ENCODE results near the gene TNC.

Gene TNC

DNA sequence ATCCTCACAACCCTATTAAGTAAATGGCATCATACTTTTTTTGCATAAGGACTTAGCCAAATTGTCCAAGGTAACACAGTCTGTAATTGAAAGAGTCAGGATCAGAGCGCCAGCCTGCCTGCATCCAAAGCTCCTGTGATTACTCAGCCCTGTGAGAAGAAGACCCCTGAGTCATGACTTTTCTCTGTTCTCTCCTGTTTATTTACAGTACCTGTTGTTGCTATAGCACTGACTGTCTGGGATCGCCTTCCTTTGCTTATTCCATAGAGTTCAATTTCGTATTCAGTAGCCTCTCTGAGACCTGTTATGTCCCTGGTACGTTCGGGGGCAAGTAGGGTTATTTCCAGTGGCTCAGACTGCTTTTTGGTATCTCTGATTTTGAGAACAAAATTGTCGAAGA, 71.8 kb downstream of the TNC start:
- no peak for DNase-seq (ENCODE audit: low read depth)

DNA sequence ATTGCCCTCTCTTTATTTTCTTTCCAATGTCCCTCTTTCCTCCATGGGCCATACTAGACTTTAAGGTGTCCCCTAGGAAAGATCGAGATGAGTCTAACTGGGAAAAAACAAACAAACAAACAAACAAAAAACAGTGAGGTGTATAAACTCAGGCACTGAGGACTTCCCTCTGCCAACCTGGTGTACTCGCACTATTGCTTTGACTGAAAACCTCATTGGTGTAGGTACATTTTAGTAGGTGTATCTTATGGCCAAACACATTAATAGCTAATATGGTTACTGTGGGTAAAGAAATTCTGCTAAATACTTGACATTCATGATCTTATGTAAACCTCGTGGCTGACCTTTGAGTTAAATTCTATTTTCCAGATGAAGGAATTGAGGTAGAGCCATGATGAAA, 74.3 kb downstream of the TNC start:
- no peak for DNase-seq (ENCODE audit: low read depth)

DNA sequence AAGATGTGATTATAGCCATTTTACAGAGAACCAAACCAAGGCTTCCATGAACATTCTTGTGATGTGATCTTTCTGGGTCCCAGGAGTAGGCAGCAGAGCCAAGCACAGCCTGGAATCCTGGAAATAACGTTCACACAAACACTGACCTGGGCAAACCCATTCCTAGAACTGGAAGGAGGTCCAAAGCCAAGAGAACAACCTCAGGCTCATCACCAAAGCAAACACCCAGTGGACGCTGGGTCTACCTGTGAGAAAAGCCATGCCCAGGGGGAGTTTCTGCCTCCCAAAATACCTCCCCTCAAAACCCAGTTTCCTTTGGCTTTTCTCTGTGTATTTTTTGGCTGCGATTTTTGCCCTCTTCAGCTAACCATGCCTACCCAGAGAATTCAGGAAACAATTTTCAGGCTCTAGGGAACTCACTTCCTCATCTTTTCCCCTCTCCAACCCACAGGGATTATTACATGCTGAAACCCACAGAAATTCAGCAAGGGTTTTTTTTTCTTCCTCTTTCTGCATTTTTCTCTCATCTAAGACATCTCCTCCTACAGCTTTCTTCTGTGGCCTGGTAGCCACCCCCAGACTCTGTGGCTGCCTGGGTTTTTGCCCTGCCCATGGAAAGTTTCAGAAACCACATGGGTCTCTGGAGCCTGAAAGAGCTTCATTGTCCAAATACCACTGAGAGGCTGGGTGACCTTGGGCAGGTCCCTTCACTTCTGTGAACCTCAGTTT, 75.0 kb downstream of the TNC start:
- DNase-seq (ENCODE audit: low read depth) = no peak

DNA sequence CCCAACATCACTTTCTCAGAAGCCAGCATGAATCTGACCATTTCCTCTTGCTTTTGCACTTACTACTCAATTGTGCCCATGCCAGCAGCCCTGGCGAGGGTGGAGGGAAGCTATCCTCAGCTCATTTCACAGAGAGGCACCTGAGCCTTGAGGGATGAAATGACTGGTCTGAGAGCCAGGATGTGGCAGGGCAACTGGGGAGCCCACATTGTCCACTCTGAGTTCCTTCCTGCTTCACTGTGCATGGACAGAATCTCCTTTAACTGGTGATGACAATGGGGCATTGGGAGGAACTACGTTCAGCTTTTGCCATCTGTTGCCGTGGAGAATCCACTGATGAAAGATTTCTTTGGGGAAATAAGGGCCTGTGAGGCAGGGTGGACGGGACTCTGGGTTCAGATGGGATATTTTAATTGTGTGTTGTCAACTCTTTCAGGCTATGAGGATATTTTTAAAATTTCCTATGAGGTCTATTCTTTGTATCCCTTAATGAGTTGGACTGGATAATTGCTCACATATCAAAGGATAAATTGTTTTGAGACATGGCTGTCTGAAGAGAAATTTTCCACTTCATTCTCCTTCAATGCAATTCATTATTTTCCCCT, 78.3 kb downstream of the TNC start:
- DNase-seq (ENCODE audit: low read depth) = no peak

DNA sequence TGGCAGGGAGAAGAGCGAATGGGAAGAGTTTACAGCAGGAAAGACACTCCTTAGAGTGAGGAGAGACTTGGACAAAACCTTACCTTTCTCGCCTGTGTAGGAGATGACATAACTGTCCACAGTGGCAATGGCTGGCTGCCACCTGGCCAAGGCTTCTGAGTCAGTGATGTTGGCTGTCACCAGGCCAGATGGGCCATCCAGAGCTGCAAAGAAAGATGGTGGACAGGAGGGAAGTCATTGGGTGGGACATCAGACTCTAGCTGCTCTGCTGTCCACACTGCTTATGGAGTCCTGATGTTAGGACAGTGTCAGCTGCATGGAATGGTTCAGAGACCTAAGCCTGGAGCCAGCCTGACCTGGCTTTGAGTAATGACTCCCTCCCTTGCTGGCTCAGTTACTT, 79.8 kb downstream of the TNC start:
- no peak for DNase-seq (ENCODE audit: low read depth)

DNA sequence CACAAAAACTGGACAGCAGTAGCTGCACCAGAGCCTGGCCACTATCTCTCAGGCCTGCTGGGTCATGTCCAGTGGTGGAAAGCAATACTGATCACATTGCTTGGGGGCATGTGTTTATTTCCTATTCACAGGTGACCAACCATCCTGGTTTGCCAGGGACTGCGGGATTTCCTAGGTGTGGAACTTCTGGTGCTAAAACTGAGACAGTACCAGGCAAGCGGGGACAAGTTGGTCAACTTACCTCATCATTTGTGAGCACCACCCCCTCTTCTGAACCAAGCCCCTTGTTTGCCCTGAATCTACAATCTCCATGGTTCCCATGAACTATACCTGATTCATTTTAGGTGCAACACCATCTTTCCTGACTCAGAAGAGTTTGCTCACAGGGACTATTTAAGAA, 81.3 kb downstream of the TNC start:
- no peak for DNase-seq (ENCODE audit: low read depth)

DNA sequence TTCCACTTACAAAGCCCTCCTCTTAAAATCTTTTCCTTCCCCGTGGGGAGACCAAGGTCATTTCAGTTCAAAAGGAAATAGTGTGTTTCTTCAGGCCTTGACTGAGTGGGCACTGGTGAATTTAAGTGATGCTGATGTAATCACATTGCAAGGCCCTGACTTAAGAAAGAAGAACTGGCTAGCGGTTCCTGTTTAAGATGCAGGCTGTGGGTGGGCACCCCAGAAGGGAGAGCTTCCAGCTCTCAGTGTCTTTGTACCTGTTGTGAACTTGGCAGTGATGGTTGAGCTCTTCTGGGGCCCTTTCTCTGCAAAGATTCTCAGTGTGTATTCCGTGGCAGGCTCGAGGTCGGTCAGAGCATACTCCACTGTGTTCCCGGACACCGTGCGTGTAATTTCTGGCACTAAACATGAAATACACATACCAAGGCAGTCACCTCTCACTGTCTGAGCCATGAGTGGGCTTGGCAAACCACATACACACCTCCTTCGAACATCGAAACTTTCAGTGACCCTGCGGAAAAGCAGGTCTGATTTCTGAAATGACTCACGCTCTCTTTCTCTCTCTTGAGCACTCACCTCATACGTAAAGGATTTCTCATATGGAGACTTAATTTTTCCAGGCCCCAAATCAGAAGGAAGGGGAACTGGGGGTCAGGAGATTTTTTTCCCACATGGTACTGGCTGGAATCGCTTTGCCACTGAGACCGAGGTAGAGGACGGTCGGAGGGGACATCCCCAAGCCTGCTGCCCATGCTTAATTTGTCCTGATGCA, 81.9 kb downstream of the TNC start:
- no peak for DNase-seq (ENCODE audit: low read depth)

DNA sequence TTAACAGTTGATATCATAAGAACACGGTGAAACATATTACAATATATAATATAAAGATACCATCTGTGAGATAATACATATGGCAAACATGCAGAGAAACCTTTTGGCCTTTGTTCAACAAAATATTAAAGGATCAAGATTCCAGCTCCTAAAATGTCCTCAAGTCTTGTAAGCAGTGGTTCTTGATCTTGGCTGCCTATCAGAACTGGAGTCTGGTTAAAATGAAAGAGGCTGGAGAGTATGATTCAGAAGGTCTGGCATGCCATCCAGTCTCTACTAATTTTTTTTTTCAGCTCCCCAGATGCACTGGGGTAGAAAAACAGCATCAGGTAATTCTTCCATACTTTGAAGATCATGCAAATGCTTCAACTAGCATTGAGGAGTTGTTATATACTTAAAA, 83.2 kb downstream of the TNC start:
- no peak for DNase-seq (ENCODE audit: low read depth)

DNA sequence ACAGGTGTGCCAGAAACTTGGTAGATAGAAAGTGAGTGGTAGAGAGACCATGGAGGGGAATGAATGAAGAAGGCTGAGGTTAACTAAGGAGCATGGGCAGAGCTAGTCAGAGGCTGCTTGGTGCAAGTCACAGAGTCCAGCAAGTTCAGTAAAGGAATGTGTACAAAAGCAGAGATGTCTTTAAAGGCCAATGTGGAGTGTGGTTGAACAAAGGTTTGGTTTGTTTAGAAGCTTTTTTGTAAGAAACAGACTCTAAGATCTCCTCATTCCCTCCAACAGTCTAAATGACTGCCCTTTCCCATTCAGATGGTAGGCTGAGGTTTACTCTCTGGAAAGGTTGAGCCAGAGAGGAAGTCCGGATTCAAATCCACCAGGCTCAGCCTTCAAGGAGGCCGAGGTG, 84.2 kb downstream of the TNC start:
- no peak for DNase-seq (ENCODE audit: low read depth)

DNA sequence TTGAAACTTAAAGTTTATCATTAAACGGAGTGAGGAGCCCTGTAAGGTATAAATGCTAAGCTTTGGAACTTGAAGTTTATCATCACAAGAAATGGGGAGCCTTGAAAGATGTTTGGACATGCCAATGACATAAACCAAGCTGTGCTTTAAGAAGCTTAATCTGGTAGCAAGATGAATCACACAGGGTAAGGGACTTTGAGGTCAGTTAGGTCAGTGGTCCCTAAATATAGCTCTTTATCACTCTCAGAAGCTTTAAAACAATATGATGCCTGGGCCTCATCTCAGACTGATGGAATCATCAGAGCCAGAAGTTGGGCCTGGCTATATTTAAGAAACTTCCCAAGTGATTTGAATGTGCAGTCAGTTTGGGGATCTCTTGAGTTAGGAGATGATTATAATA, 85.7 kb downstream of the TNC start:
- DNase-seq (ENCODE audit: low read depth) = no peak

DNA sequence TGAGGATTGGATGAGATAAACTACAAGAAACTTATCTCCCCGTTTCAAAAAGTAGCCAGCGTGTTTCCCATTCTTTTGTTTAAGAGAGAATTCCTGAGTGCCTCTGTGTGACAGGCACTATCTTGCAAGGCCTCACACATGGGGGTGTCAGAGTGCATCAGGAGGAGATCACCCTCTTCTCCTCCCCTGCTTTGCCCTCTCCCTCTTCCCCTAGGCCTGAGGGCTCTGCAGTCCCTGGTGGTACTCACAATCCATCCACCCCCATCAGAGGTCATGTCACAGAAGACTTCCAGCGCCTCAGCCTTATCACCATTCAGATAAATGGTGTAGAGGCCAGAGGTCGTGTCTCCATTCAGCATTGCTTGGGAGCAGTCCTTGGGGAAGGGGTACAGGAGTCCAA, 88.0 kb downstream of the TNC start:
- DNase-seq (ENCODE audit: low read depth) = no peak

DNA sequence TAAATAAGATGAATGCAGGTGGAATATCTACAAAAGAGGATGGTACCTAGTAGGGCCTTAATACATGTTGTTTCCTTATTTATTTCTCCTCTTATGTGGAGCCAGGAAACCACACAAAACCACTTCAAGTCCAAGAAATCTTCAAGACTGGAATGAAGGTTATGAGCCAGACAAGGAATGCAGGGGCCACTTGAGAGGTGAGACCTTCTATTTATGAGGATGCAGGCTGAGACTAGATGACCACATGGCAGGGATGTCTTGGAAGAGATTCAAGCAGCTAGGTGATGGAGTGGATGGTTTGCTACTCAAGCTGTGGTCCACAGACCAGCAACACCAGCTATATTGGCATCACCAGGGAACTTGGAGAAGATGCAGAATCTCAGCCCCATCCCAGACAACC, 92.2 kb downstream of the TNC start:
- DNase-seq (ENCODE audit: low read depth) = no peak

DNA sequence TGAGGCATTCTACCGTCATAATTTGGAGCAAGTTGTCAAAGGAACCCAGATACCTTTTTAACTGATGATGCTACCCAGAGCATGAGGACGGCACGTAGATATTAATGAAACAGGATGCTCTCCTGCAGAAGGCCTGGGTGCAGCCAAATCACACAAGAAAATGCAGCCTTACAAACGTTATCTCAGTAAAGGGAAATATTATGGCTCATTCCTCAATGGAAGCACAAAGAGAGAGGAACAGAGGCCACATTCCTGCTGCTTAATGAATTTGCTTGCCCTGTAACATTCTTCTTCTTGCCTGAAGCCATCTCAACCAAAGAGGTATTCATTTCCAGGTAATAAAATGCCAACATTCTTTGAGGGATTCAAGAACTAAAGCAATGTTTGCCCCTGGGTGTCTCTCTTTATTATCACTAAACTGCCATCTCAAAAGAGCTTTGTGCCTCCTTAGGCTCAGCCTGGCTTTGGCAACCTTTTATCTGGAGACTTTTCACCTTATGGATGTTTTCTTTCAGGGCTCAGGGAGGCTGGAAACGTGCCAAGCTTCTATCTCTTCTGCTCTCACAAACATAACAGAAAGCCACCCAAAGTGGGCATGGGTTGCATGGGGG, 92.9 kb downstream of the TNC start:
- no peak for DNase-seq (ENCODE audit: low read depth)

DNA sequence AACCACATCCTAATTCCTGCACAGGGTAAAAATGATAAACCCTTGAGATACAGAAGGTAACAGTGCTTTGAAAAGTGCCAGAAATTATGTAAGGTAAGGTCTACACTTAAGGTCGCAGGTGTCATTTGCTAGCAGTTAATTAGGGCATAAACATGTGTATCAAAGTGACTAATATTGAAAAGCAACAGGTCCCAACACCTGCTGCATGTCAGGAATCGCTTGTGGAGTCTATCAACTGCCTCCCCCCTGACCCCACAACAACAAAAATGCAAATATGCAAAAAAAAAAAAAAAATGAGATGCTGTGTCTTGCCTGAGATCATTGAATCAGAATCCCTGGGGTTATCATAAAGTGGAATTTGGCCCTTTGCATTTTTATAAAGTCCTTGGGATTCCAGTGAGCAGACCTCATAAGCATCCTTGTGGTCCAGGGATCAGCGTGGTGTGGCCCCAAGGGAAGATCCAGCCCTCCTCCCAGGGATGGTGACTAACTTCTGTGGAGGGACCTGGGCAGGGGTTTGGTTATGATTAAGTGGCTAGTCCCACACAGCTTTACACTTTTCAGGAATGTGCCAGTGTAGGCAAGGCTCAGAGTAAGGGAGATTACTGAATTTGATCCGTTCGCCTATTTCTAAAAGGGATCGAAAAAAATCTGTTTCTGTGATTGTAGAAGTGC, 95.1 kb downstream of the TNC start:
- no peak for DNase-seq (ENCODE audit: low read depth)

DNA sequence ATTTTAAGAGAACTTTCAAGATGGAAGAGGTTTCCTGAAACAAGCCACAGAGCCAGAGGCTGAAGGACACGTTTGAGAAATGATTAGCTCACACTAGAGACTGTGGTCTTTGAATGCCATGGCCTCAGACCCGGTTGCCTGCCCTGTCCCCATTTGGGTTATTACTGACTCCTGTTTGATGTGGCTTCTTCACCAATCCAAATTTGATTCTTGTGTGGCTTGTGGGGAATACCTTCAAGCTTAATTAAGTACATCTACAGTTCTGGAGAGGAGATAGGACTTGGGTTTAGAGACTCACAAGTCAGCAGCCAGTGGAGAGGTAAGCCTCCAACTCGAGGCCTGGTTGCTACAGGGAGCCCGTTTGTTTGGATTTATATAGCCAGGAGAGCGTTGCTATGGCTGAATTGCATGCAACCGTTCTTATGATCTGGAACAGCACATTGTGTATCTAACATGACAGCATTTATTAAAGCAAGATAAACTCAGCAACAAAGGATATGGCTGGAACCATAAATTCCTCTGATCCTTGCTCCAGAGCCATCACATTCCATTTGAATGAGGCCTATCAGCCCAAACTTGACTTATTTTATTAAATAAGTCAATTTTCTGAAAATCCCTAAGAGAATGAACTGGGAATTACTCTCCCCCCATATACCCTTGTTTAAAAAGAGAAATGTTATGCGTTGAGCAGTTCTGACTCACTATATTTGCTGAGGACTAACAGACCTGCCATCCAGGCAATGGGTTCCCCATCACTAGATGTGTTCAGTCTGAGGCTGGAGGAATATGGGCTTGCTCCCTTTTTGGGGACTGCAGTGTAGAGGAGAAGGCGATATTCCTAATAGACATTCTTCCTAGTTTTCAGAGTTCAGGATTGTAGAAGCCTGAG, 99.2 kb downstream of the TNC start:
- no peak for DNase-seq (ENCODE audit: low read depth)

DNA sequence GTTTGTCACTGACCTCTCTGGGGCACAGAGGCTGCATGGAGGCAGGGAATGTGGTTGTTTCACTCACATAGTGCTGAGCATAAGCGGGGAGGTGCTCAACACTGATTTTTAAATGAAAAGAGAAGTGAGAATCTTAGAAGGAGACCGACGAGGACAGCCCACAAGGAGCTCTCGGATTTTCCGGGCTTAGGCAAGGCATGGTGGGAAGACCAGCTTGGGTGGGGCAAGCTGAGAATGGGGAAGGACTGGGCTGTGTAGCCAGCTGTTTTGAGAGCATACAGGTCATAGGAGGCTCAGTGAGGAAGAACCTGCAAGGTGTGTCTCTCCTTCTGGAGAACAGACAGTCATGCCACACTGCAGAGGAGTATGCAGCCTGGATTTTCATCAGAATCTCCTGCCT, 101.6 kb downstream of the TNC start:
- DNase-seq (ENCODE audit: low read depth) = no peak

DNA sequence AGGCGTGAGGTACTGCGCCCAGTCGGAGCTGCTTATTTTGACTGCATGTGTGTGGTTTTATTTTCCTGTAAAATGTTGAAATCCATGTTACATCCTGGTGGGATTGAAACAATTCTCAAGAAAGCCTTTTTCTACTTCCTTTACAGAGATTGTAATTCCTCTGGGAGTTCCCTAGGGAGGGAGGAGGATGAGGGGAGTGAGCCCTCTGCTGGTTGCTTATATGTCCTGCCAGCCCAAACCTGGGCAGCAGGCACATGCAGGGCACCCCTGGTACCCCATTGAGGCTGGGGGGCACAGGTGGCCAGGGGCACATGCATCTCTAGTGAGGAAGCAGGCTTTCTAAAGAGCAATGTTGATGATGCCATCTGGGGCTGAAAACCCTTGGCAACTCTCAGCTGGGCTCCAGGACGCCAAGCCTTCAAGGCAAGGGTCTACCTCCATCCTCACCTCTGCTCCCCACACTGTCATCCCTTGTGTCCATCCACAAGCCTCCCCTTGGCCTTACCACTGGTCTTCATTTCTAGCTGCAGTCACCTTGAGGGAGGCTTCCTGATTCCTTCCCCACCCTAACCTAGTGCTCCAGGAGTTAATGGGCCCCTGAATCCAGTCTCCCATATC, 102.8 kb downstream of the TNC start:
- no peak for DNase-seq (ENCODE audit: low read depth)

DNA sequence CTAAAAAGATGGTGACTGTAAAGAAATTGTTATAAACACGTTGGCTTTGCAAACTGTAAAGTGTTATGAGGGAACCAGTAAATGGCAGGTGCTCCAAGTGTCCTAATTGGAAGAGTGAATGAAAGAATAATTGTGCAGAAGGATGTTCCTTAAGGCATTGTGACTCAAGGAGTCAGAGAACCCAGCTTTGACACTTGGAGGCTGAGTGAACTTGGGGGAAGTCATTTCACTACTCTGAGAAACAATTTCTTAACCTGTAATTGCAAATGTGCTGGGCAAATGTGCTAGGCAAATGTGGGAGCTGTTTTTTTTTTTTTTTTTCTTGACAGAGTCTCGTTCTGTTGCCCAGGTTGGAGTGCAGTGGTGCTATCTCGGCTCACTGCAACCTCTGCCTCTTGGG, 103.5 kb downstream of the TNC start:
- DNase-seq (ENCODE audit: low read depth) = no peak

DNA sequence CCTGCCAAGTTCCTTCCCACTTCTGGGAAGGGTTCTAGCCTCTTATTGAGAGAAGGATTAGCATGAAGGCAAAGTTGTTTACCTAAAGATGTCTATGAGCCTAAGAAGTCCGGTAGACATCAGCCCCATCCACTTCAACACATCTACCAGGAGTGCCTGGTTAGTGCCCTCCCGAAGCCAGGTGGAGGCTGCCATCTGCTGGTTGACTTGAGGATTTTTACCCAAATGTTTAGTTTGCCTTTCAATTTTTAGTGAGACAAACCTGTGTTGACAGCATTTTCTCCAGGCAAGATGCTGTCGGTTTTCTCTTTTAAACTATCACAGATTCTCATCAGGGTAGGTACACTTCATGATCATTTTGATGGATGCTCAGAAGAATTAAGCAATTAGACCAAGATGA, 104.0 kb downstream of the TNC start:
- peak; percentile 54 for DNase-seq (ENCODE audit: low read depth)

DNA sequence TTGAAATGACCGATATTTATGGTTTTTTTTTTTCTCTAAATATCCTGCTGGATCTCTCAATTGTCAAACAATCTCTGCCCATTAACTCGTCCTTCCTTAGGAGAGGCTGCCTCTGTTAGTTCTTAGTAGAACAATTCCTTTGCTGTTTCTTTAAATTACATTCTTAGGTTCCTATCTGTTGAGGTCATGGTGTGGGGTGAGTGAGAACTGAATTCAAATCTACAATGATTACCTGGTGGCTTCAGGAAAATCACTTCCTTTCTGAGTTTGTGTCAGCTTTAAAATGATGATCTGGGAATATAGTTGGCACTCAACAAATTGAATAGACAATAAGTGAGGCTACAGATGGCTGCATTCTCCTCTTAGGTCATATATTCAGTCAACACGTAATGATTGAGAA, 105.5 kb downstream of the TNC start:
- DNase-seq (ENCODE audit: low read depth) = no peak

DNA sequence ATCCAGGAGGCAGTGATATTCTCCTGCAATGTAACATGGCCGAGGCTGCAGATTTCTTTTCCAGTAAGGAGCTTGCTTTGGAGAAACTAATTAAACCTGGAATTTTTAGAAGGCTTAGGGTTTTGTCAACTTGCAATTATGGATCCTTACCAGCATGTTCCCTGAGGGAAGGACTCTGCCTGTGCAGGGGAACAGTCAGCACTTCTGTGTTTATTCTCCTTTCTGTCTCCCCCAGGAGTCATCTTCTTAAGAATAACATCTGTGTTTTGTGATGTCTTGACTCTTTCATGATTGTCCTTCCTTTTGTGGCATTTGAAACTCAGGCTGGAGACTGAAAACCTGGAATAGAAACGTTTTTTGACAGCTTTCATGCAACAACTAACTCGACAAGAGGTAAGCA, 107.1 kb downstream of the TNC start:
- no peak for DNase-seq (ENCODE audit: low read depth)

All from stimulated activated CD8-positive, alpha-beta memory T cell treated with anti-CD3 and anti-CD28 coated beads, Interleukin-7, amount 100 ng/mL, for 24 hours (primary cell).